Measurements from ENCODE around the gene WARS2. TPM values are rescaled to one million over a fixed set of nuclear protein-coding genes. Genes with fewer than 3 reads are reported as not detected.

The WARS2 gene
- total RNA-seq, 1 donor from 2014 or later = 11.9 TPM

- no peak overlapping the region for H3K27ac ChIP-seq
- no peak for TF ChIP-seq CTCF (IDR thresholded peaks at IDR 0.05)
- H3K27me3 ChIP-seq = no peaks in the 10 kb centered on the region
- intact Hi-C loops (cut with DNase I) = no loop called here
- no peaks in the 10 kb centered on the region for H3K4me1 ChIP-seq
- H3K9me3 ChIP-seq = no peaks in the 10 kb centered on the region
- DNase-seq (ENCODE audit: low spot score in 2 of 2) = no peak
- H3K4me3 ChIP-seq = no peak overlapping the region
- H3K36me3 ChIP-seq = no peaks in the 10 kb centered on the region
These were observed 84.9 kb downstream of the WARS2 start for GRCh38 chr1:119055568-119055967.

- TF ChIP-seq CTCF (IDR thresholded peaks at IDR 0.05) = no peak
- Histone ChIP-seq H3K4me1 (no peaks in the 10 kb centered on the region), H3K4me3 (no peak overlapping the region), H3K36me3 (no peaks in the 10 kb centered on the region), H3K9me3 (no peaks in the 10 kb centered on the region), H3K27me3 (no peaks in the 10 kb centered on the region), H3K27ac (no peak overlapping the region)
- no peak for DNase-seq (ENCODE audit: low spot score in 2 of 2)
- intact Hi-C loops (cut with DNase I) = no loop called here
These were observed 86.5 kb downstream of the WARS2 start for GRCh38 chr1:119053917-119054316.

- TF ChIP-seq CTCF (IDR thresholded peaks at IDR 0.05) = no peak
- no peaks in the 10 kb centered on the region for H3K36me3 ChIP-seq
- H3K4me3 ChIP-seq = no peak overlapping the region
- H3K9me3 ChIP-seq = no peaks in the 10 kb centered on the region
- H3K27me3 ChIP-seq = no peaks in the 10 kb centered on the region
- no peak overlapping the region for H3K27ac ChIP-seq
- intact Hi-C loops (cut with DNase I) = no loop called here
- no peaks in the 10 kb centered on the region for H3K4me1 ChIP-seq
- no peak for DNase-seq (ENCODE audit: low spot score in 2 of 2)
These were observed 88.2 kb downstream of the WARS2 start for GRCh38 chr1:119052267-119052666.

GRCh38 chr1:119048624-119049404 is 91.6 kb downstream of the WARS2 start:
- no peaks in the 10 kb centered on the region for H3K9me3 ChIP-seq
- no peaks in the 10 kb centered on the region for H3K27me3 ChIP-seq
- no peaks in the 10 kb centered on the region for H3K4me1 ChIP-seq
- intact Hi-C loops (cut with DNase I) = loop anchor here (5.0 kb wide), 1 partner anchor 93 kb away; the partner anchor contains the start of gene WARS2
- H3K4me3 ChIP-seq = no peak overlapping the region
- no peak overlapping the region for H3K27ac ChIP-seq
- DNase-seq (ENCODE audit: low spot score in 2 of 2) = no peak
- TF ChIP-seq CTCF (IDR thresholded peaks at IDR 0.05) = no peak
- peaks cover 0 to 13% of the 10 kb centered on the region in 2 donors for H3K36me3 ChIP-seq

- peak overlapping the region in 1 of 2 donors; percentile 29 for H3K4me3 ChIP-seq
- intact Hi-C loops (cut with DNase I) = loop anchor here (5.0 kb wide), 1 partner anchor 95 kb away; the partner anchor contains the start of gene WARS2
- DNase-seq (ENCODE audit: low spot score in 2 of 2) = no peak
- H3K36me3 ChIP-seq = peaks cover 0 to 15% of the 10 kb centered on the region in 2 donors
- no peaks in the 10 kb centered on the region for H3K9me3 ChIP-seq
- no peaks in the 10 kb centered on the region for H3K27me3 ChIP-seq
- TF ChIP-seq CTCF (IDR thresholded peaks at IDR 0.05) = no peak
- H3K4me1 ChIP-seq = no peaks in the 10 kb centered on the region
- peak overlapping the region; percentile 28 to 42 for H3K27ac ChIP-seq
These were observed 93.5 kb downstream of the WARS2 start for GRCh38 chr1:119046785-119047438.
